NCI-H1694 treated with DMSO at 0.1 percent for 48 hours (cell line): ENCODE data around the gene MMD.
"Not testable (repeated sequence)": the region's sequence is repeated elsewhere in the genome, so short reads cannot be mapped to it uniquely, and the experiment has no call there.

Experiments used
- DNase-seq: peaks from one replicate; lab custom pipeline; 2025; lab: John Stamatoyannopoulos, UW

MMD gene

GRCh38 chr17:55443904-55444303 lies 22.3 kb upstream of the MMD start:
- no peak for DNase-seq

GRCh38 chr17:55442953-55443683 lies 21.5 kb upstream of the MMD start:
- DNase-seq: no peak

GRCh38 chr17:55442462-55442861 lies 20.8 kb upstream of the MMD start:
- DNase-seq: no peak

- DNase-seq: peak; percentile 73
These were observed 19.9 kb upstream of the MMD start for GRCh38 chr17:55441544-55441943.

- peak; percentile 95 for DNase-seq
These were observed 18.8 kb upstream of the MMD start for GRCh38 chr17:55440391-55440790.

GRCh38 chr17:55437159-55437605 lies 15.5 kb upstream of the MMD start:
- no peak for DNase-seq

GRCh38 chr17:55436224-55437158 lies 14.9 kb upstream of the MMD start:
- no peak for DNase-seq

GRCh38 chr17:55435408-55435807 lies 13.8 kb upstream of the MMD start:
- DNase-seq: no peak

- DNase-seq: no peak
These were observed 13.1 kb upstream of the MMD start for GRCh38 chr17:55434721-55435120.

- DNase-seq: no peak
These were observed 12.2 kb upstream of the MMD start for GRCh38 chr17:55433629-55434422.

GRCh38 chr17:55433029-55433628 lies 11.5 kb upstream of the MMD start:
- no peak for DNase-seq

GRCh38 chr17:55432358-55433028 lies 10.9 kb upstream of the MMD start:
- no peak for DNase-seq

- not testable (repeated sequence) for DNase-seq
These were observed 10.3 kb upstream of the MMD start for GRCh38 chr17:55431914-55432313.

GRCh38 chr17:55430541-55431288 lies 9.1 kb upstream of the MMD start:
- no peak for DNase-seq

- no peak for DNase-seq
These were observed 5.9 kb upstream of the MMD start for GRCh38 chr17:55427587-55427882.

GRCh38 chr17:55426851-55427586 lies 5.4 kb upstream of the MMD start:
- no peak for DNase-seq

GRCh38 chr17:55424893-55425540 lies 3.4 kb upstream of the MMD start:
- no peak for DNase-seq

- no peak for DNase-seq
These were observed 1.9 kb upstream of the MMD start for GRCh38 chr17:55423535-55423934.

GRCh38 chr17:55422828-55423164 lies 1.2 kb upstream of the MMD start:
- DNase-seq: not testable (repeated sequence)

GRCh38 chr17:55420776-55421178 lies 858 bp downstream of the MMD start:
- no peak for DNase-seq
